PC-3 (cell line): ENCODE results near the gene TBC1D5. TPM values are rescaled to one million over a fixed set of nuclear protein-coding genes. Genes with fewer than 3 reads are reported as not detected.
A peak's percentile ranks its signal among the peaks of the same experiment; 100 is the strongest.

ENCODE experiments used
- ATAC-seq: fragments of 200-7000 bp; cut with Tn5 transposase; 2 replicates; pipeline ENCODE4 v1.9.1; 2020; ENCODE audit warnings: mild to moderate bottlenecking, moderate library complexity
- BruUV-seq: library from RNA; stranded (reverse); fragments of 400-500 nt; replicated peaks from 2 replicates; lab custom pipeline; 2021; lab: Mats Ljungman, UMichigan
- CTCF ChIA-PET: fragments of 300-600 bp; sonication (Branson Sonifier 250); formaldehyde crosslinking; loops from one replicate; lab custom pipeline; 2022; ENCODE audit warnings: antibody characterized with exemption; lab: Charles Lee
- POLR2A ChIA-PET: fragments of 300-600 bp; sonication (Branson Sonifier 250); formaldehyde crosslinking; loops from one replicate; lab custom pipeline; 2022; ENCODE audit warnings: antibody characterized with exemption; ENCODE audit not compliant: unreplicated experiment; lab: Charles Lee
- DNase-seq: peaks from one replicate; pipeline ENCODE4 v3.0.0-alpha.2; 2015
- H2AFZ ChIP-seq: fragments of 300-600 bp; sonication (generic); 2 replicates; pipeline ENCODE4 v1.6.0; 2016; ENCODE audit warnings: antibody characterized with exemption, low read length
- H3F3A ChIP-seq: fragments of 300-600 bp; sonication (generic); one replicate; pipeline ENCODE4 v1.6.0; 2017; ENCODE audit warnings: antibody characterized with exemption, low read length, control low read depth, mild to moderate bottlenecking; ENCODE audit not compliant: unreplicated experiment
- H3K27ac ChIP-seq: fragments of 300-600 bp; sonication (generic); 2 replicates; pipeline ENCODE4 v1.5.1; 2016; ENCODE audit warnings: mild to moderate bottlenecking, low read length
- H3K27me3 ChIP-seq: fragments of 300-600 bp; sonication (generic); 2 replicates; pipeline ENCODE4 v1.6.1; 2016; ENCODE audit warnings: low read length, mixed read lengths
- H3K36me3 ChIP-seq: fragments of 300-600 bp; sonication (generic); 2 replicates; pipeline ENCODE4 v1.6.1; 2016; ENCODE audit warnings: low read depth, mixed run types, low read length, mixed read lengths
- H3K4me1 ChIP-seq: fragments of 300-600 bp; sonication (generic); 2 replicates; pipeline ENCODE4 v1.5.1; 2016; ENCODE audit warnings: low read length; ENCODE audit not compliant: insufficient read depth
- H3K4me2 ChIP-seq: fragments of 300-600 bp; sonication (generic); 2 replicates; pipeline ENCODE4 v1.6.0; 2016; ENCODE audit warnings: low read length
- H3K4me3 ChIP-seq: fragments of 300-600 bp; sonication (generic); 2 replicates; pipeline ENCODE4 v1.5.1; 2016; ENCODE audit warnings: mild to moderate bottlenecking, low read length, mixed read lengths
- H3K79me2 ChIP-seq: fragments of 300-600 bp; sonication (generic); 2 replicates; pipeline ENCODE4 v1.6.1; 2017; ENCODE audit warnings: low read length, mixed read lengths
- H3K9ac ChIP-seq: fragments of 300-600 bp; sonication (generic); 2 replicates; pipeline ENCODE4 v1.6.0; 2016; ENCODE audit warnings: mild to moderate bottlenecking, low read length
- H3K9me2 ChIP-seq: fragments of 300-600 bp; sonication (generic); replicated peaks from 2 replicates; pipeline ENCODE4 v1.6.1; 2016; ENCODE audit warnings: mixed run types, low read length, mixed read lengths
- H3K9me3 ChIP-seq: fragments of 300-600 bp; sonication (generic); 2 replicates; pipeline ENCODE4 v1.6.1; 2016; ENCODE audit warnings: low read length, mixed read lengths
- H4K20me1 ChIP-seq: fragments of 300-600 bp; sonication (generic); 2 replicates; pipeline ENCODE4 v1.6.1; 2016; ENCODE audit warnings: low read length, mixed read lengths
- EZH2 ChIP-seq: fragments of 300-600 bp; sonication (generic); IDR thresholded peaks from one replicate; pipeline ENCODE4 v1.6.1; 2017; ENCODE audit warnings: antibody characterized with exemption, mild to moderate bottlenecking, low read length; ENCODE audit not compliant: unreplicated experiment
- EZH2phosphoT487 ChIP-seq: fragments of 300-600 bp; sonication (generic); IDR thresholded peaks from 2 replicates; pipeline ENCODE4 v1.6.1; 2018; ENCODE audit warnings: mild to moderate bottlenecking, antibody characterized with exemption, low read length, borderline replicate concordance
- intact Hi-C: fragments of 100-400 bp; cut with micrococcal nuclease; formaldehyde crosslinking; loops from 2 replicates; pipeline ENCODE4 v1.9.0; 2023
- total RNA-seq: library from RNA; depleted of rRNA; stranded (reverse); fragments of >200 nt; gene quantifications from 2 replicates; pipeline ENCODE4 v1.2.3, GENCODE V29; 2014
- TF ChIP-seq, protein P1 (sequence below): fragments of 300-600 bp; sonication (generic); conservative IDR thresholded peaks from 2 replicates; pipeline ENCODE4 v1.5.1; 2017; ENCODE audit warnings: antibody characterized with exemption, low read depth, mild to moderate bottlenecking, low read length

Gene TBC1D5
- total RNA-seq, 1 experiment from 2014 or later: 54.5 TPM

DNA sequence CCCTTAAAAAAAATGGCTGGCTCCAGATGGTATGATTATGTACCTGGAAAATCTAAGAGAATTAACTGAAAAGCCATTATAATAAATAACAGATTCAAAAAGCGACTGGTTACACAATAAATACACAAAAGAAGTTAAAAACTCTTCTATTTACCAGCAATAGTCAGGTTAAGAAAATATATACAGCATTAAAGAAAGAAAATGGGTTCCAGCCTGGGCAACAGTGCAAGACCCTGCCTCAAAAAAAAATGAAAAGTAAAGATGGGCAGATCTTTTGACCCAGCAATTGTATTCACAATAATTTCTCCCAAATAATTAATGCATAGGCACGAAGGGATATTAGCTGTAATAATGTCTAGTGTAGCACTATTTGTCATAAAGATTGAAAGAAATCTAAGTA lies 8.7 kb downstream of the TBC1D5 start:
- POLR2A ChIA-PET: no interaction called here
- no peak for DNase-seq
- H4K20me1 ChIP-seq: no peaks in the 10 kb centered on the region
- no peaks in the 10 kb centered on the region for H3K27me3 ChIP-seq
- no peaks in the 10 kb centered on the region for H3K9me2 ChIP-seq
- H3F3A ChIP-seq: no peaks in the 10 kb centered on the region
- intact Hi-C loops: no loop called here
- no peak for ATAC-seq
- peaks cover 8% of the 10 kb centered on the region for H3K4me1 ChIP-seq
- H3K4me2 ChIP-seq: no peak overlapping the region
- H3K79me2 ChIP-seq: peaks cover 63% of the 10 kb centered on the region
- H3K9ac ChIP-seq: no peak overlapping the region
- no peaks in the 10 kb centered on the region for H3K9me3 ChIP-seq
- no TSS peak for BruUV-seq
- no peak overlapping the region for H3K27ac ChIP-seq
- H3K4me3 ChIP-seq: no peak overlapping the region
- H3K36me3 ChIP-seq: no peaks in the 10 kb centered on the region
- H2AFZ ChIP-seq: no peak overlapping the region
- CTCF ChIA-PET: interaction anchor here (0.7 to 1.3 kb wide), 2 partner anchors 100 to 135 kb away, joined by 5 to 6 read pairs; no protein-coding TSS in a partner anchor
- TF ChIP-seq EZH2 (no peak), EZH2phosphoT487 (no peak)
- TF ChIP-seq, protein P1, sequence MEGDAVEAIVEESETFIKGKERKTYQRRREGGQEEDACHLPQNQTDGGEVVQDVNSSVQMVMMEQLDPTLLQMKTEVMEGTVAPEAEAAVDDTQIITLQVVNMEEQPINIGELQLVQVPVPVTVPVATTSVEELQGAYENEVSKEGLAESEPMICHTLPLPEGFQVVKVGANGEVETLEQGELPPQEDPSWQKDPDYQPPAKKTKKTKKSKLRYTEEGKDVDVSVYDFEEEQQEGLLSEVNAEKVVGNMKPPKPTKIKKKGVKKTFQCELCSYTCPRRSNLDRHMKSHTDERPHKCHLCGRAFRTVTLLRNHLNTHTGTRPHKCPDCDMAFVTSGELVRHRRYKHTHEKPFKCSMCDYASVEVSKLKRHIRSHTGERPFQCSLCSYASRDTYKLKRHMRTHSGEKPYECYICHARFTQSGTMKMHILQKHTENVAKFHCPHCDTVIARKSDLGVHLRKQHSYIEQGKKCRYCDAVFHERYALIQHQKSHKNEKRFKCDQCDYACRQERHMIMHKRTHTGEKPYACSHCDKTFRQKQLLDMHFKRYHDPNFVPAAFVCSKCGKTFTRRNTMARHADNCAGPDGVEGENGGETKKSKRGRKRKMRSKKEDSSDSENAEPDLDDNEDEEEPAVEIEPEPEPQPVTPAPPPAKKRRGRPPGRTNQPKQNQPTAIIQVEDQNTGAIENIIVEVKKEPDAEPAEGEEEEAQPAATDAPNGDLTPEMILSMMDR: no peak

DNA sequence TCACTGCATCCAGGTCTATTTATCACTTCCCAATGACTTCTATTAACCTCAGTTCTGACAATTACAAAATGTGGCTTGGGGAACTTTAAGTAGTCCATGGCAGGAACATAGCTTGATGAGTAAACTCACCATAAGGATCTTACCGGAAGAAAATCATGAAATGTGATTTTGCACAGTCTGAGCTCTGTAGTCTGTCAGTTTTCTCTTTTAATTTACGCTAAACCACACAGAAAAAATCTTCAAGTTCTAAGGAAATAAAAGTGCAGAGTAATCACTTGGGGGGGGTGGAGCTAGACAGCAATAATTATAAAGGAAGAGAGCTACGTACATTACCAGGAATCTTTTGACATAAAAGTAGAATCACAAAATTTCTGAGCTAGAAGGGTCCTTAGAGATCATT lies 9.2 kb downstream of the TBC1D5 start:
- H3K9me3 ChIP-seq: no peaks in the 10 kb centered on the region
- H3K79me2 ChIP-seq: peaks cover 62% of the 10 kb centered on the region
- H3K27me3 ChIP-seq: no peaks in the 10 kb centered on the region
- TF ChIP-seq, protein P1: no peak
- TF ChIP-seq EZH2phosphoT487 (no peak), EZH2 (no peak)
- no peak for DNase-seq
- peaks cover 8% of the 10 kb centered on the region for H3K4me1 ChIP-seq
- H3F3A ChIP-seq: no peaks in the 10 kb centered on the region
- ATAC-seq: no peak
- no TSS peak for BruUV-seq
- intact Hi-C loops: no loop called here
- H3K4me2 ChIP-seq: no peak overlapping the region
- no peaks in the 10 kb centered on the region for H3K36me3 ChIP-seq
- H3K4me3 ChIP-seq: no peak overlapping the region
- POLR2A ChIA-PET: no interaction called here
- no peak overlapping the region for H3K27ac ChIP-seq
- CTCF ChIA-PET: no interaction called here
- no peak overlapping the region for H3K9ac ChIP-seq
- no peak overlapping the region for H2AFZ ChIP-seq
- no peaks in the 10 kb centered on the region for H4K20me1 ChIP-seq
- no peaks in the 10 kb centered on the region for H3K9me2 ChIP-seq

DNA sequence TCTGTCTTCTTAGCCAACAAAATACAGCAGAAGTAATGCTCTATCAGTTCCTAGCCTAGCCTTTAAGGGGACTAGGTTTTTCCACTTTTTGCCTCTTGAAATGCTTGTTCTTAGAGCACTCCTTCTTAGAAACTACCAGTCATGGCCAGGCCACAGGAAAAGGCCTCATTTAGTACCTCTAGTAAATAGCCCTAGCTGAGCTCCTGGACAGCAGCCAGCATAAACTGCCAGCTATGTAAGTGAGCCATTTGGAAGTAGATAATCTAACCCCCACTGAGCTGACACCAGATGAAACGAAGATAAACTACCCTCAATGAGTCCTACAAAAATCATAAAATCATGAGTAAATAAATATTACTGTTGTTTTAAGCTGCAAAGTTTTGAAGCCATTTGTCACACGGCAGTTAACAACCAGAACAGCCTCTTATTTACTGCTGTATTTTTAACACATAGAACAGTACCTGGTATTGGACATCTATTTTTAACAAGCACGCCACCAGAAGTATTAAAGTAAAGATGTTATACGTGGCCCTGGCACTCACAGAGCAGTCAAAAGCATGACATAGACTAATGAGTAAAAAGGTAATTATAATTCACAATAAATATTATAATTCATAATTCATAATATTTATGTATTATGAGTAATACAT lies 12.0 kb downstream of the TBC1D5 start:
- H3K9ac ChIP-seq: no peak overlapping the region
- intact Hi-C loops: no loop called here
- CTCF ChIA-PET: interaction anchor here (0.7 kb wide), 1 partner anchor 232 kb away, joined by 4 read pairs; no protein-coding TSS in a partner anchor
- peaks cover 46% of the 10 kb centered on the region for H3K79me2 ChIP-seq
- peak overlapping the region; percentile 12; the same call in 1 of the 2 replicates for H3K27ac ChIP-seq
- no TSS peak for BruUV-seq
- H3F3A ChIP-seq: no peaks in the 10 kb centered on the region
- H3K4me2 ChIP-seq: peak overlapping the region; percentile 18
- no peak overlapping the region for H3K4me3 ChIP-seq
- no peaks in the 10 kb centered on the region for H3K9me2 ChIP-seq
- peaks cover 8% of the 10 kb centered on the region for H3K4me1 ChIP-seq
- H3K36me3 ChIP-seq: no peaks in the 10 kb centered on the region
- POLR2A ChIA-PET: no interaction called here
- H4K20me1 ChIP-seq: no peaks in the 10 kb centered on the region
- peak; percentile 96 for ATAC-seq
- H2AFZ ChIP-seq: peak overlapping the region; percentile 3
- no peaks in the 10 kb centered on the region for H3K9me3 ChIP-seq
- H3K27me3 ChIP-seq: no peaks in the 10 kb centered on the region
- TF ChIP-seq EZH2 (no peak), EZH2phosphoT487 (no peak)
- TF ChIP-seq, protein P1: no peak
- peak; percentile 84 for DNase-seq
